Fibroblast of lung (primary cell): ENCODE data around the gene AGK.

Experiments used
- CTCF ChIP-seq, 2 donors: IDR thresholded peaks in 1 of 2; conservative IDR thresholded peaks in 1 of 2; 1 replicate in 1 of 2; 2 replicates in 1 of 2; pipeline ENCODE4 v1.5.1; 2011 to 2012; ENCODE audit warnings: low read length in 2 of 2, control low read depth in 1 of 2, inconsistent platforms in 1 of 2, low read depth in 1 of 2, mild to moderate bottlenecking in 1 of 2
- EZH2 ChIP-seq: IDR thresholded peaks from 2 replicates; pipeline ENCODE4 v1.5.1; 2012; ENCODE audit warnings: low read length, control low read depth, mild to moderate bottlenecking; ENCODE audit errors: missing control alignments

DNA sequence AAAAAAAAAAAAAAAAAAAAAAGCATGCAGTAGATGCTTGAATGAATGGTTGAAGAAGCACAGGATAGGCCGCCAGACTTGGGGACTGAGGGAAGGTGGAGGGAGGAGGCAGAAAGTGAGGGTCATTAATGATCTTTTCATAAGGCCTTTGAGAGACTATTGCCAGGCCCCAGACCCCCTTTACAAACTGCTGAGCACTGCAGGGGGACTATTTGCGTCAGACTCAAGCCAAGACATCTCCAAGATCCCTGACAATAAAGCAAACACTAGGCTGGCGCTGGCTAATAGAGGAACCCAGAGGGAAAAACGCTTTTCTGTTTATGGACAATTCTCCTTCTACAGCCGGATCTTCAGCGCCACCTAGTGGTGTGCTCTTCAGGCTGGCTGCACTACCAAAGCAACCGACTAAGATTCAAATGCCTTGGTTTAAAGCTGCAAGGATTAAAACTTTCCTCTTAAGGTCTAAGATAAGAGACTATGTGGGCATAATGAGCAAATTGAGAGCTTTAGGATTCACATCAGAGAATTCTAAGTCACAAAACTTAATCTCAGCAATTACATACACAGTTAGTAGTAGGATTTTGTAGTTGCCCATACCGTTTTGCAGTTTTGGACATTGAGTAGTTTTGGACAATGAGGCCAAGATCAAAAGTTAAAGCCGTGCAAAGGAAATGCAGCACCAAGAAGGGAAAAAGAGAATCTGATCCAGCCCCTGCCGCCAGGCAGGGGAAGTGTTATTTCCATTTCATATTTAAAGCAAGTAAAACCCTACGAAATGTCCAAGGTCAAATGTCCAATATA is 17.9 kb upstream of the AGK start:
- TF ChIP-seq CTCF (conservative IDR thresholded peaks at IDR 0.05 in 1 of 2, IDR thresholded peaks at IDR 0.05 in 1 of 2; ENCODE audit: low read depth in 1 of 2, low read length in 2 of 2) = peak; percentile 99
- no peak for TF ChIP-seq EZH2
